Central memory CD8-positive, alpha-beta T cell (primary cell): ENCODE data around the gene LTA.

Experiments used
- ATAC-seq: fragments of 150-1000 bp; cut with Tn5 transposase; replicated peaks from 2 replicates; pipeline ENCODE4 v1.10.0; 2022; ENCODE audit warnings: mild to moderate bottlenecking, moderate FRiP score, moderate number of reproducible peaks; ENCODE audit not compliant: poor library complexity, severe bottlenecking; ENCODE audit errors: extremely low read depth
- DNase-seq, 2 donors: peaks; one replicate each; pipeline ENCODE4 v3.0.0; 2021; ENCODE audit warnings: low spot score in 2 of 2
- H3K27ac Mint-ChIP-seq: one replicate; pipeline ENCODE4 v1.8.0; 2022; ENCODE audit warnings: low read depth, mild to moderate bottlenecking, moderate library complexity, mixed read lengths
- H3K27me3 Mint-ChIP-seq: one replicate; pipeline ENCODE4 v1.8.0; 2022; ENCODE audit warnings: mixed read lengths
- H3K36me3 Mint-ChIP-seq: one replicate; pipeline ENCODE4 v1.8.0; 2022; ENCODE audit warnings: mild to moderate bottlenecking, moderate library complexity, mixed read lengths; ENCODE audit not compliant: insufficient read depth
- H3K4me1 Mint-ChIP-seq: one replicate; pipeline ENCODE4 v1.8.0; 2022; ENCODE audit warnings: mixed read lengths
- H3K4me3 Mint-ChIP-seq: one replicate; pipeline ENCODE4 v1.8.0; 2022; ENCODE audit warnings: mild to moderate bottlenecking, moderate library complexity, mixed read lengths
- H3K9me3 Mint-ChIP-seq: one replicate; pipeline ENCODE4 v1.8.0; 2022; ENCODE audit warnings: mixed read lengths

LTA gene

GRCh38 chr6:31579119-31579505 lies 7.0 kb downstream of the LTA start:
- Mint-ChIP-seq H3K9me3 (no peaks in the 10 kb centered on the region), H3K4me3 (peak overlapping the region; percentile 91), H3K4me1 (peaks cover 85% of the 10 kb centered on the region), H3K27me3 (no peaks in the 10 kb centered on the region), H3K27ac (peak overlapping the region; percentile 97), H3K36me3 (peaks cover 38% of the 10 kb centered on the region)
- DNase-seq (no peak), ATAC-seq (no peak)

GRCh38 chr6:31579546-31580437 lies 7.7 kb downstream of the LTA start:
- no peak for ATAC-seq
- peak overlapping the region; percentile 97 for H3K27ac Mint-ChIP-seq
- peaks cover 81% of the 10 kb centered on the region for H3K4me1 Mint-ChIP-seq

DNA sequence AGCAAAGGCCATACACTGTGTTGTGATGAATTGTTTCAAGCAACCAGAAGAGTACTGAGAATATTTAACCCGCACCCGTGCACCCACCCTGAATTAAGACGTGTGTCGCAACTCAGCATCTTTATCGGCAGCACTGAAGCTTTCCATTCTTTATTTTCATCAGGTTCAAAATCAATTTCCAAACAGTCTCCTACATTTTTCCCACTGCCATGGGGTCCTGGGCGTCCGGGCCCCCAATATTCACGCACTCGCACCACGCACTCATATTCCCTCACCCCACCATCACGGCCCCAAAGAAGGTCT lies 8.3 kb downstream of the LTA start:
- ATAC-seq (no peak), DNase-seq (no peak)
- H3K9me3 Mint-ChIP-seq: no peaks in the 10 kb centered on the region
- peaks cover 35% of the 10 kb centered on the region for H3K36me3 Mint-ChIP-seq
- H3K27me3 Mint-ChIP-seq: no peaks in the 10 kb centered on the region
- peak overlapping the region; percentile 97 for H3K27ac Mint-ChIP-seq
- H3K4me3 Mint-ChIP-seq: peak overlapping the region; percentile 91
- H3K4me1 Mint-ChIP-seq: peaks cover 81% of the 10 kb centered on the region

More at GRCh38 chr6:31579546-31580437, 7.7 kb downstream of the LTA start:
- H3K36me3 Mint-ChIP-seq: peaks cover 38% of the 10 kb centered on the region
- peak overlapping the region; percentile 91 for H3K4me3 Mint-ChIP-seq
- no peaks in the 10 kb centered on the region for H3K9me3 Mint-ChIP-seq
- DNase-seq: no peak
- no peaks in the 10 kb centered on the region for H3K27me3 Mint-ChIP-seq

DNA sequence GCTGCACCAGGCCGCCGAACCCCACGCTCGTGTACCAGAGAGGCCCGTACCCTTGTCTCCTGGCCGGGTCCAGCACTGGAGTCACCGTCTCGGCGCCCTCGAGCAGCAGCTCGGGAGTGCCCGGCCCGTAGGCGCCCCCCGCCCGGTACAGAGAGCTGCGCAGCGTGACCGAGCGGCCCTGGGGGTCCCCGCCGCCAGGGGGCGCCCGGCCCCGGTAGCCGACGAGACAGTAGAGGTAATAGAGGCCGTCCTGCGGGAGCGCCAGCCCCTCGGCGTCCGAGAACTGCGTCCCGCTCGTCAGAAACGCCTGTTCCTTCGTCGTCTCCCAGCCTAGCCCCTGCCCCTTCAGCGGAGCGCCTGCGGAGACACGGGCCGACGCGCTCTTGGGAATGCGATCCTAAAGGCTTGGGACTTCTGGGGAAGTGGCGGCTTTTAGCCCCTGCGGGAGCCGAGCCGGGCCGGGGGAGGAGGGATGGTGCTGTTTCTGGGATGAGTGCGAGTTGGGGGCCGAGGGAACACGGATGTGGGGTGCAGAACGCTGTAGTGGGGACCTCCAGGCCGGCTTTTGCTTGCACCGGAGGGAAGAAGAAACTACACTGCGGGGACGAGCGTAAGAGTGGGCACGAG lies 8.8 kb downstream of the LTA start:
- no peaks in the 10 kb centered on the region for H3K9me3 Mint-ChIP-seq
- DNase-seq (peak; percentile 79 to 89), ATAC-seq (peak; percentile 84)
- H3K4me1 Mint-ChIP-seq: peaks cover 81% of the 10 kb centered on the region
- H3K27ac Mint-ChIP-seq: peak overlapping the region; percentile 97
- H3K27me3 Mint-ChIP-seq: no peaks in the 10 kb centered on the region
- H3K36me3 Mint-ChIP-seq: peaks cover 32% of the 10 kb centered on the region
- H3K4me3 Mint-ChIP-seq: peak overlapping the region; percentile 91

DNA sequence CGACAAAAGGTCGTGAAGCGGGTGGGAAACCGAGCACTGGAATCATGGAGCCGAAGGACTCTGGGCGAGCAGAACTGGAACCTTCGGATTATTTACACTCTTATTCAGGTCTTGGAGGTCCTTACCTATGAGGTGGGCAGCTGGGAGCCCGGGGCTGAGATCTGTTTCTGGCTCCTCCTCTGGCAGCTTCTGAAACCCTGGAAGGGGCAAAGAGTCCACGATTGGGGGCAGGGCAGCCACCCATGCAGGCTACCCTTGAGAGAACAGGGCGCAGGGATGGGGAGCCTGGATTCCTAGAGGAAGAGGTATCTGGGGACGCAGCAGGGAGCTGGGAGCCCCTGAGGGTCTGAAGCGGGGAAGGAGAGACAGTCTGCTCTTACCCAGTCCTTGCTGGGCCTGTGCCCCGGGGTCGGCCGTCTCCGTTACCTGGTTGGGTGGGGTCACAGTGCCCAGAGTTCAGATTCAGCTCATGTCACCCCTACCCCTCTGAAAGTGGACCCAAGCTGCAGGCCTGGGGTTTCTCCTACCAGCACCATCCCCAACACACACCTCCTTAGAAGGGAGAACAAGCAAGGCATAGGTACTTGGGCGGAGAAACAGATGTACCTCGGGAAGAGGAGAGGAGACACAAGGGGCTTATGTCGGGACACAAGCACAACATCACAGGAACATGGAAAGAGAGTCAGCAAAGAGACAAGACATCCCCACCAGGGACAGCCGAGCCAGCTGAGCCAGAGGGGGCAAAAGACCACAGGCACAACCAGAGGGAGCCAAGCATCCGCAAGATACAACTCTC lies 9.5 kb downstream of the LTA start:
- Mint-ChIP-seq H3K36me3 (peaks cover 26% of the 10 kb centered on the region), H3K4me1 (peaks cover 81% of the 10 kb centered on the region), H3K4me3 (peak overlapping the region; percentile 91), H3K27me3 (no peaks in the 10 kb centered on the region), H3K27ac (peak overlapping the region; percentile 97), H3K9me3 (no peaks in the 10 kb centered on the region)
- DNase-seq: no peak
- no peak for ATAC-seq

DNA sequence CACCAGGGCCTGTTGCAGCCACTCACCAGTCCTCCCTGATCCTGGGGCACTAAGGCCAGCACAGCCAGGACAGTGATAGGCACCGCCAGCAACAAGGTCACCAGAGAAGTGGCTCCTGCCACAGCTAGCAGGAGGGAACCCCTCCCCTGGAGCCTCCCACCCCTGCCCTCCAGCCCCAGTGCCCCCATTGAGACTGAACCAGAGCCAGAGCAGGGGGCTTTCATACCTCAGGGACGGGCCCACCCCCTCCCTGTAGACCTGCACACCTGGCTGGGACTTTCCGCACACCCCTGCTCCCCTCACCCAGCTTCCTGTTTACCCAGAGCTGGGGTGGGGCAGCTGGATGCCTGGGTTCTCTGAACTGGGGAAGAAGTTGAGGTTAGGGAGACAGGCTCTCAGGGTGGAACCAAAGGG lies 10.1 kb downstream of the LTA start, which contains the start of gene LTB:
Gene LTB, minus strand, starts transcription at position 195 of the 414 bp plus-strand sequence. Its CDS starts 7 bp downstream, at position 188.
- H3K27me3 Mint-ChIP-seq: no peaks in the 10 kb centered on the region
- H3K9me3 Mint-ChIP-seq: no peaks in the 10 kb centered on the region
- peak within 1 kb of the TSS; percentile 97 for H3K27ac Mint-ChIP-seq
- H3K4me3 Mint-ChIP-seq: peak within 1 kb of the TSS; percentile 91
- peaks cover 81% of the 10 kb centered on the region for H3K4me1 Mint-ChIP-seq
- DNase-seq (no peak), ATAC-seq (no peak)
- peaks cover 23% of the 10 kb centered on the region for H3K36me3 Mint-ChIP-seq

DNA sequence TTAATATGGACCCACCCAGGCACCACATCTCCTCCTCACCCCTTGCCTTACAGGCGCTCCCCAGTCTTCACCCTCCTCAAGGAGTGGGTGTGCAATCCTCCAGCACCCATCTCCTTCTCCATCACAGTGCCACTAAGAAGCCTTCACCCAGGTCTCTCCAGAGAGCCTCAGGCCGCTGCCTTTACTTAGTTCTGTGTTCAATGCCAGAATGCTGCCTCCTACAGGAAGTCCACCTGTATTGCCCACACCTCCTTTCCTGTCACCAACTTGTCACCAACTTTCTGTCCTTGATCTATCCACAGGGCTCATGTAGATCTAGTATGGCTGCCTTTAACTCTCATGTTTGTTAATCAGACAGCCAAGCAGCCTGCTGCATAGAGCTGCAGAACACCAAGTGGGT lies 13.4 kb downstream of the LTA start:
- H3K36me3 Mint-ChIP-seq: peaks cover 13% of the 10 kb centered on the region
- H3K4me1 Mint-ChIP-seq: peaks cover 76% of the 10 kb centered on the region
- no peaks in the 10 kb centered on the region for H3K27me3 Mint-ChIP-seq
- DNase-seq (peak in 1 of 2 donors; percentile 36), ATAC-seq (no peak)
- no peaks in the 10 kb centered on the region for H3K9me3 Mint-ChIP-seq
- peak overlapping the region; percentile 62 for H3K4me3 Mint-ChIP-seq
- H3K27ac Mint-ChIP-seq: peak overlapping the region; percentile 87

- H3K9me3 Mint-ChIP-seq: no peaks in the 10 kb centered on the region
- H3K27me3 Mint-ChIP-seq: no peaks in the 10 kb centered on the region
- DNase-seq (no peak), ATAC-seq (no peak)
- peaks cover 74% of the 10 kb centered on the region for H3K4me1 Mint-ChIP-seq
- H3K27ac Mint-ChIP-seq: peak within 1 kb of the TSS; percentile 87
- peak within 1 kb of the TSS; percentile 62 for H3K4me3 Mint-ChIP-seq
- peaks cover 11% of the 10 kb centered on the region for H3K36me3 Mint-ChIP-seq
These were observed 13.9 kb downstream of the LTA start, which contains the start of gene LST1 for GRCh38 chr6:31586008-31586407. Gene LST1, plus strand, starts transcription at chr6:31586277. Its CDS starts 1,023 bp downstream, at chr6:31587300.

DNA sequence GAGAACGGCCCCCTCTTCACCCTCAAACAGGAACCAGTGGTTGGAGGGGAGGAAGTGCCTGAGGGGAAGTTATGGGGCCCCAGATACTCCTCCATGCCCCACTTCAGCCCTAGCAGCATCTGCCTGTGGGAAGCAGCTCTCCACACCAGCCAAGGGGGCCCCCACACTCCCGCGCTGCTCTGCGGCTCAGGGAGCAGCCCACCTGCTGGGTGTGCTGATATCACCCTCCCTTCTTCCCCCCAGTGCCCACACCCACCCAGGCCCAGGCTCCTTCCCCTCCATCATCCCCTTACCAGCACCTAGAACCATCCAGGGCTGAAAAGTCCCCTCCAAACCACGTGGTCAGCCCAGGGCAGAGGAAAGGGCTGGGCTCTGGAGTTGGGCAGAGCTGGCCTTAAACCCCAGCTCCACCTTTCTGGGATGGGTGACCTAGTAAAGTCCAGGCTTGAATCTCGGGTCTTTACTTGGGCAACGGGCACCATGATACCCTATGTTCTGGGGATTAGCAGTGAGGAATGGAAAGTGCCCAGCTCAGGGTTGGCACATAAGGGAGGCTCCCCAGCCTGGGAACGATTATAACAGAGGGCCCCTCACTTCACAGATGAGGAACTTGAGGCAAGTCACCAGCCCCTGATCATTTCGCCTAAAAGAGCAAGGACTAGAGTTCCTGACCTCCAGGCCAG lies 14.7 kb downstream of the LTA start:
- Mint-ChIP-seq H3K27me3 (no peaks in the 10 kb centered on the region), H3K36me3 (peaks cover 5% of the 10 kb centered on the region), H3K27ac (peak overlapping the region; percentile 87), H3K4me3 (peak overlapping the region; percentile 62), H3K4me1 (peaks cover 69% of the 10 kb centered on the region), H3K9me3 (no peaks in the 10 kb centered on the region)
- no peak for DNase-seq
- ATAC-seq: peak; percentile 76

DNA sequence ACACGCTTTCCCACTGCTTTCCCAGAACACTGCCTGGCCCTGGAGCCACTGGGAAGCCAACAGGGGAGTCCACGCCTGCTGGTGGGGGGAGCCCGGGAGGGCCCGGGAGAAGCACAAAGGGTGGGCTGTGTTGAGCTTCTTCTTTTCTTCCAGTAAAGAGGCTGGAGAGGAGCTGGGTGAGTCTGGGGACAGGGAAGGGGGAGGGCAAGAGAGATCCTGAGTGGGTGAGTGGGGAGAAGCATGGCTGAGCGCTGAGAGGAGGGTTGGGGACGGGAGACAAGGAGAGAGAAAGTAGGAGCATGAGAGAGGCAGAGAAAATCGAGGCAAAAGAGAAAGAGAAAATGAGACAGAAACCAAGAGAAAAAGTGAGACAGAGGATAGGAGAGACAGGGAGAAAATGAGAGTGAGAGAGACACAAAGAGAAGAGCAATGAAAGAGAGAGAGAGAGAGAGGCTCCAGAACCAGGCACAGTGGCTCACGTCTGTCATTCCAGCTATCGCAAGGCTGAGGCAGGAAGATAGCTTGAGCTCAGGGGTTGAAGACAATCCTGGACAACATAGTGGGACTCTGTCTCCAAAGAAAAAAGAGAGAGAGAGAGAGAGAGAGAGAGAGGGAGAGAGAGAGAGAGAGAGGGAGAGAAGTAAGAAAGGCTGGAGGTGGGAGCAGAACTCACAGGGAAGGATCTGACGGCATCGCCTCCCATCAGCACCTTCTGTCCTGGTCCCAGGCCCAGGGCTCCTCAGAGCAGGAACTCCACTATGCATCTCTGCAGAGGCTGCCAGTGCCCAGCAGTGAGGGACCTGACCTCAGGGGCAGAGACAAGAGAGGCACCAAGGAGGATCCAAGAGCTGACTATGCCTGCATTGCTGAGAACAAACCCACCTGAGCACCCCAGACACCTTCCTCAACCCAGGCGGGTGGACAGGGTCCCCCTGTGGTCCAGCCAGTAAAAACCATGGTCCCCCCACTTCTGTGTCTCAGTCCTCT lies 16.0 kb downstream of the LTA start:
- no peak for ATAC-seq
- Mint-ChIP-seq H3K36me3 (peaks cover 10% of the 10 kb centered on the region), H3K4me3 (peak overlapping the region; percentile 57), H3K27me3 (no peaks in the 10 kb centered on the region), H3K4me1 (peaks cover 65% of the 10 kb centered on the region), H3K9me3 (no peaks in the 10 kb centered on the region), H3K27ac (peak overlapping the region; percentile 87)
- DNase-seq: no peak
